Stimulated activated naive CD8-positive, alpha-beta T cell treated with anti-CD3 and anti-CD28 coated beads, Interleukin-15, amount 100 ng/mL, for 72 hours (primary cell): ENCODE data around the gene RELN.
"Not testable (repeated sequence)": the region's sequence is repeated elsewhere in the genome, so short reads cannot be mapped to it uniquely, and the experiment has no call there.

Source experiments
- ATAC-seq: fragments of 150-1000 bp; cut with Tn5 transposase; 2 replicates; pipeline ENCODE4 v1.10.0; 2021; ENCODE audit warnings: mild to moderate bottlenecking, moderate library complexity
- DNase-seq, 2 donors: peaks; one replicate each; pipeline ENCODE4 v3.0.0; 2021 to 2022
- H3K27ac Mint-ChIP-seq, 2 donors: one replicate each; pipeline ENCODE4 v1.8.0; 2022; ENCODE audit warnings: mild to moderate bottlenecking in 2 of 2, mixed read lengths in 2 of 2, moderate library complexity in 2 of 2
- H3K27me3 Mint-ChIP-seq: one replicate; pipeline ENCODE4 v1.8.0; 2022; ENCODE audit warnings: mixed read lengths
- H3K4me1 Mint-ChIP-seq: one replicate; pipeline ENCODE4 v1.8.0; 2022; ENCODE audit warnings: mild to moderate bottlenecking, mixed read lengths
- H3K4me3 Mint-ChIP-seq, 2 donors: one replicate each; pipeline ENCODE4 v1.8.0; 2022; ENCODE audit warnings: mild to moderate bottlenecking in 2 of 2, mixed read lengths in 2 of 2, moderate library complexity in 1 of 2
- H3K9me3 Mint-ChIP-seq, 2 donors: one replicate each; pipeline ENCODE4 v1.8.0; 2022; ENCODE audit warnings: mixed read lengths in 2 of 2

The RELN gene

GRCh38 chr7:103989200-103989784 is at the start of gene RELN:
RELN (minus strand) TSS chr7:103989658; CDS start chr7:103989356, 302 bp downstream.
- peak in 1 of 2 donors; percentile 6 for DNase-seq
- peaks cover 18% of the 10 kb centered on the region for H3K4me1 Mint-ChIP-seq
- H3K4me3 Mint-ChIP-seq = peak within 1 kb of the TSS; percentile 56 to 70
- peaks cover 50% of the 10 kb centered on the region for H3K27me3 Mint-ChIP-seq
- H3K27ac Mint-ChIP-seq = no peak within 1 kb of the TSS
- no peaks in the 10 kb centered on the region for H3K9me3 Mint-ChIP-seq
- ATAC-seq = peak; percentile 31

GRCh38 chr7:104038136-104038535 is 48.7 kb upstream of the RELN start:
- no peak overlapping the region for H3K4me3 Mint-ChIP-seq
- H3K27ac Mint-ChIP-seq = no peak overlapping the region
- DNase-seq (no peak), ATAC-seq (no peak)
- peaks cover 51% of the 10 kb centered on the region for H3K27me3 Mint-ChIP-seq
- peaks cover 0 to 8% of the 10 kb centered on the region in 2 donors for H3K9me3 Mint-ChIP-seq
- no peaks in the 10 kb centered on the region for H3K4me1 Mint-ChIP-seq

GRCh38 chr7:104036889-104037288 is 47.4 kb upstream of the RELN start:
- not testable (repeated sequence) for H3K4me1 Mint-ChIP-seq, DNase-seq, ATAC-seq, H3K4me3 Mint-ChIP-seq, H3K27ac Mint-ChIP-seq, H3K9me3 Mint-ChIP-seq
- peaks cover 47% of the 10 kb centered on the region for H3K27me3 Mint-ChIP-seq

GRCh38 chr7:104035351-104035750 is 45.9 kb upstream of the RELN start:
- Mint-ChIP-seq H3K27ac (no peak overlapping the region), H3K9me3 (peaks cover 0 to 8% of the 10 kb centered on the region in 2 donors), H3K4me3 (no peak overlapping the region), H3K27me3 (peaks cover 36% of the 10 kb centered on the region), H3K4me1 (no peaks in the 10 kb centered on the region)
- ATAC-seq = no peak
- DNase-seq = no peak

GRCh38 chr7:104034679-104035078 is 45.2 kb upstream of the RELN start:
- H3K4me3 Mint-ChIP-seq = no peak overlapping the region
- DNase-seq (no peak), ATAC-seq (no peak)
- H3K27me3 Mint-ChIP-seq = peaks cover 36% of the 10 kb centered on the region
- no peaks in the 10 kb centered on the region for H3K4me1 Mint-ChIP-seq
- H3K27ac Mint-ChIP-seq = no peak overlapping the region
- H3K9me3 Mint-ChIP-seq = peaks cover 0 to 8% of the 10 kb centered on the region in 2 donors

GRCh38 chr7:104033837-104034236 is 44.4 kb upstream of the RELN start:
- ATAC-seq = no peak
- H3K27me3 Mint-ChIP-seq = peaks cover 36% of the 10 kb centered on the region
- H3K9me3 Mint-ChIP-seq = peaks cover 0 to 8% of the 10 kb centered on the region in 2 donors
- H3K4me3 Mint-ChIP-seq = no peak overlapping the region
- no peaks in the 10 kb centered on the region for H3K4me1 Mint-ChIP-seq
- no peak overlapping the region for H3K27ac Mint-ChIP-seq
- DNase-seq = no peak

GRCh38 chr7:104032486-104032885 is 43.0 kb upstream of the RELN start:
- no peak overlapping the region for H3K27ac Mint-ChIP-seq
- H3K9me3 Mint-ChIP-seq = peaks cover 0 to 8% of the 10 kb centered on the region in 2 donors
- peaks cover 24% of the 10 kb centered on the region for H3K27me3 Mint-ChIP-seq
- ATAC-seq (no peak), DNase-seq (no peak)
- no peaks in the 10 kb centered on the region for H3K4me1 Mint-ChIP-seq
- H3K4me3 Mint-ChIP-seq = no peak overlapping the region

GRCh38 chr7:104029765-104030164 is 40.3 kb upstream of the RELN start:
- no peak for ATAC-seq
- peaks cover 0 to 5% of the 10 kb centered on the region in 2 donors for H3K9me3 Mint-ChIP-seq
- H3K4me1 Mint-ChIP-seq = no peaks in the 10 kb centered on the region
- no peak overlapping the region for H3K27ac Mint-ChIP-seq
- peaks cover 5% of the 10 kb centered on the region for H3K27me3 Mint-ChIP-seq
- no peak for DNase-seq
- H3K4me3 Mint-ChIP-seq = no peak overlapping the region

- Mint-ChIP-seq H3K27ac (no peak overlapping the region), H3K9me3 (no peaks in the 10 kb centered on the region), H3K4me1 (no peaks in the 10 kb centered on the region), H3K27me3 (no peaks in the 10 kb centered on the region), H3K4me3 (no peak overlapping the region)
- no peak for ATAC-seq
- DNase-seq = no peak
Observed at GRCh38 chr7:104024632-104025031, 35.2 kb upstream of the RELN start.

- H3K4me3 Mint-ChIP-seq = no peak overlapping the region
- DNase-seq (no peak), ATAC-seq (no peak)
- no peaks in the 10 kb centered on the region for H3K9me3 Mint-ChIP-seq
- H3K4me1 Mint-ChIP-seq = no peaks in the 10 kb centered on the region
- peak overlapping the region in 1 of 2 donors; percentile 46 for H3K27ac Mint-ChIP-seq
- no peaks in the 10 kb centered on the region for H3K27me3 Mint-ChIP-seq
Observed at GRCh38 chr7:104023100-104023499, 33.6 kb upstream of the RELN start.

- no peak overlapping the region for H3K4me3 Mint-ChIP-seq
- H3K4me1 Mint-ChIP-seq = no peaks in the 10 kb centered on the region
- H3K9me3 Mint-ChIP-seq = no peaks in the 10 kb centered on the region
- H3K27me3 Mint-ChIP-seq = no peaks in the 10 kb centered on the region
- no peak overlapping the region for H3K27ac Mint-ChIP-seq
- DNase-seq = no peak
- ATAC-seq = no peak
Observed at GRCh38 chr7:104018425-104018824, 29.0 kb upstream of the RELN start.

- no peak for ATAC-seq
- H3K4me3 Mint-ChIP-seq = no peak overlapping the region
- DNase-seq = no peak
- no peak overlapping the region for H3K27ac Mint-ChIP-seq
- H3K9me3 Mint-ChIP-seq = no peaks in the 10 kb centered on the region
- peaks cover under 1% of the 10 kb centered on the region for H3K27me3 Mint-ChIP-seq
- H3K4me1 Mint-ChIP-seq = no peaks in the 10 kb centered on the region
Observed at GRCh38 chr7:104017001-104017400, 27.5 kb upstream of the RELN start.

GRCh38 chr7:104012835-104013234 is 23.4 kb upstream of the RELN start:
- Mint-ChIP-seq H3K27ac (no peak overlapping the region), H3K9me3 (no peaks in the 10 kb centered on the region), H3K4me3 (no peak overlapping the region), H3K27me3 (peaks cover 9% of the 10 kb centered on the region), H3K4me1 (no peaks in the 10 kb centered on the region)
- no peak for DNase-seq
- no peak for ATAC-seq

GRCh38 chr7:104011829-104012228 is 22.4 kb upstream of the RELN start:
- DNase-seq (no peak), ATAC-seq (no peak)
- H3K4me3 Mint-ChIP-seq = no peak overlapping the region
- no peaks in the 10 kb centered on the region for H3K9me3 Mint-ChIP-seq
- H3K27me3 Mint-ChIP-seq = peaks cover 9% of the 10 kb centered on the region
- no peak overlapping the region for H3K27ac Mint-ChIP-seq
- H3K4me1 Mint-ChIP-seq = no peaks in the 10 kb centered on the region

GRCh38 chr7:104010052-104010909 is 20.8 kb upstream of the RELN start:
- no peak for ATAC-seq
- Mint-ChIP-seq H3K4me3 (no peak overlapping the region), H3K4me1 (no peaks in the 10 kb centered on the region), H3K27me3 (peaks cover 12% of the 10 kb centered on the region), H3K9me3 (no peaks in the 10 kb centered on the region), H3K27ac (no peak overlapping the region)
- no peak for DNase-seq

GRCh38 chr7:104008107-104008506 is 18.6 kb upstream of the RELN start:
- H3K27me3 Mint-ChIP-seq = peaks cover 16% of the 10 kb centered on the region
- H3K27ac Mint-ChIP-seq = no peak overlapping the region
- DNase-seq (no peak), ATAC-seq (no peak)
- no peak overlapping the region for H3K4me3 Mint-ChIP-seq
- no peaks in the 10 kb centered on the region for H3K9me3 Mint-ChIP-seq
- H3K4me1 Mint-ChIP-seq = no peaks in the 10 kb centered on the region
